Measurements from ENCODE around the gene LDLRAD1.
A peak's percentile ranks its signal among the peaks of the same experiment; 100 is the strongest.
"Not testable (repeated sequence)": the region's sequence is repeated elsewhere in the genome, so short reads cannot be mapped to it uniquely, and the experiment has no call there.

Gene LDLRAD1

GRCh38 chr1:54017979-54018378, at the start of gene LDLRAD1:
TSS of gene LDLRAD1 (minus strand) at chr1:54018186. CDS start at chr1:54018112, 74 bp downstream.
- DNase-seq = no peak

GRCh38 chr1:54064299-54064698, 46.3 kb upstream of the LDLRAD1 start:
- no peak for DNase-seq

GRCh38 chr1:54054438-54054749, 36.4 kb upstream of the LDLRAD1 start:
- no peak for DNase-seq

- DNase-seq = peak; percentile 22 to 29 (median 27)
These were observed 35.9 kb upstream of the LDLRAD1 start for GRCh38 chr1:54053745-54054437.

- DNase-seq = peak; percentile 99 to 100 (median 99)
These were observed 35.2 kb upstream of the LDLRAD1 start, which contains the start of the genes TCEANC2 and TMEM59 for GRCh38 chr1:54052934-54053744. TSS of gene TCEANC2 (plus strand) at chr1:54053608. CDS start at chr1:54054423, 815 bp downstream. TSS of gene TMEM59 (minus strand) at chr1:54053204. CDS start at chr1:54053188, 16 bp downstream.

- peak; percentile 45 to 60 (median 59) for DNase-seq
These were observed 34.5 kb upstream of the LDLRAD1 start for GRCh38 chr1:54052431-54052933.

- DNase-seq = no peak
These were observed 34.0 kb upstream of the LDLRAD1 start for GRCh38 chr1:54051933-54052430.

- not testable (repeated sequence) for DNase-seq
These were observed 32.4 kb upstream of the LDLRAD1 start for GRCh38 chr1:54050435-54050834.

- DNase-seq = no peak
These were observed 29.7 kb upstream of the LDLRAD1 start for GRCh38 chr1:54047384-54048305.

GRCh38 chr1:54046671-54047383, 28.8 kb upstream of the LDLRAD1 start:
- DNase-seq = no peak

- no peak for DNase-seq
These were observed 27.5 kb upstream of the LDLRAD1 start for GRCh38 chr1:54045496-54045895.

- DNase-seq = no peak
These were observed 23.8 kb upstream of the LDLRAD1 start for GRCh38 chr1:54041806-54042205.

- DNase-seq = no peak
These were observed 19.5 kb upstream of the LDLRAD1 start for GRCh38 chr1:54037476-54037875.

- no peak for DNase-seq
These were observed 10.6 kb upstream of the LDLRAD1 start for GRCh38 chr1:54028306-54029251.

- DNase-seq = no peak
These were observed 9.9 kb upstream of the LDLRAD1 start for GRCh38 chr1:54027848-54028247.

GRCh38 chr1:54024811-54025210, 6.8 kb upstream of the LDLRAD1 start:
- DNase-seq = not testable (repeated sequence)

- DNase-seq = no peak
These were observed 6.4 kb upstream of the LDLRAD1 start for GRCh38 chr1:54024358-54024757.

GRCh38 chr1:54019562-54020176, 1.7 kb upstream of the LDLRAD1 start:
- not testable (repeated sequence) for DNase-seq

- no peak for DNase-seq
These were observed 649 bp upstream of the LDLRAD1 start for GRCh38 chr1:54018635-54019034.
